H1 (cell line): ENCODE measurements around the gene CBLB. TPM values are rescaled to one million over a fixed set of nuclear protein-coding genes. Genes with fewer than 3 reads are reported as not detected.

Source experiments
- ATF2 ChIP-seq: IDR thresholded peaks from 2 replicates; pipeline ENCODE4 v1.6.1; 2012; ENCODE audit warnings: low read length, inconsistent platforms
- FOSL1 ChIP-seq: IDR thresholded peaks from 2 replicates; pipeline ENCODE4 v1.6.1; 2011; ENCODE audit warnings: mild to moderate bottlenecking, low read depth, low read length, moderate library complexity; ENCODE audit not compliant: insufficient read depth
- PHF8 ChIP-seq: fragments of 200-600 bp; sonication (generic); conservative IDR thresholded peaks from 2 replicates; pipeline ENCODE4 v1.7.1; 2012; ENCODE audit warnings: low read depth, mild to moderate bottlenecking, inconsistent platforms, low read length, moderate library complexity
- RFX5 ChIP-seq: IDR thresholded peaks from 2 replicates; pipeline ENCODE4 v1.6.1; 2011; ENCODE audit warnings: low read depth, low read length, improper control_type of control experiment, borderline replicate concordance
- SP2 ChIP-seq: IDR thresholded peaks from 2 replicates; pipeline ENCODE4 v1.6.1; 2012; ENCODE audit warnings: mild to moderate bottlenecking, low read length, inconsistent platforms
- polyA plus RNA-seq, 7 experiments: library from polyadenylated mRNA; depleted of rRNA in 3 of 7; stranded (reverse) in 5 of 7; unstranded in 2 of 7; fragments of >200 nt in 5 of 7; fragments of 200-250 nt in 2 of 7; gene quantifications; 1 replicate in 5 of 7; 2 replicates in 1 of 7; 4 replicates in 1 of 7; pipeline versions ENCODE4 v1.2.1 to v1.2.3, GENCODE V29; 2011 to 2013; ENCODE audit warnings: missing spikeins in 2 of 7, mixed read lengths in 2 of 7
- total RNA-seq: library from RNA; stranded (reverse); fragmentation: NEBNext Ultra II Directional; extraction: Animal tissue kit (Norgen Biotek cat#: 25700); gene quantifications from 2 replicates; pipeline ENCODE4 v1.2.1, GENCODE V29; 2021

CBLB gene
- total and polyA plus RNA-seq, 2 of the 8 experiments (the other 6 are each of a cell fraction or from before 2014, with no cell fraction given): 14.5 to 26.0 TPM

GRCh38 chr3:105858017-105858416 is 10.8 kb downstream of the CBLB start (continued):
- TF ChIP-seq ATF2 (no peak), FOSL1 (no peak), RFX5 (no peak), SP2 (no peak), PHF8 (no peak)
